G401 (cell line): ENCODE data around the gene SRSF9. TPM values are rescaled to one million over a fixed set of nuclear protein-coding genes. Genes with fewer than 3 reads are reported as not detected.

Experiments
- DNase-seq: peaks from one replicate; pipeline ENCODE4 v3.0.0-alpha.2; 2015; ENCODE audit warnings: low spot score
- in situ Hi-C: cut with HindIII; loops from 2 replicates; pipeline ENCODE4 v1.10.0; 2016; ENCODE audit warnings: low sequenced_read_pairs, mixed read lengths
- total RNA-seq: library from RNA; depleted of rRNA; stranded (reverse); fragments of >200 nt; shearing (Covaris generic); gene quantifications from 2 replicates; pipeline ENCODE4 v1.2.3, GENCODE V29; 2014

The SRSF9 gene
- total RNA-seq, 1 experiment from 2014 or later = 338 TPM

GRCh38 chr12:120485961-120486881 lies 16.7 kb upstream of the SRSF9 start:
- DNase-seq = no peak
- in situ Hi-C loops = no loop called here

- in situ Hi-C loops = no loop called here
- DNase-seq = no peak
Observed at GRCh38 chr12:120483621-120484020, 14.1 kb upstream of the SRSF9 start.

GRCh38 chr12:120481022-120481767 lies 11.6 kb upstream of the SRSF9 start:
- DNase-seq = no peak
- in situ Hi-C loops = no loop called here

- in situ Hi-C loops = no loop called here
Observed at GRCh38 chr12:120480211-120480610, 10.7 kb upstream of the SRSF9 start.

GRCh38 chr12:120479458-120479857 lies 9.9 kb upstream of the SRSF9 start:
- in situ Hi-C loops = no loop called here

More at GRCh38 chr12:120480211-120480610, 10.7 kb upstream of the SRSF9 start:
- no peak for DNase-seq

GRCh38 chr12:120475643-120476042 lies 6.1 kb upstream of the SRSF9 start:
- in situ Hi-C loops = no loop called here
- DNase-seq = no peak

More at GRCh38 chr12:120479458-120479857, 9.9 kb upstream of the SRSF9 start:
- no peak for DNase-seq

- in situ Hi-C loops = no loop called here
Observed at GRCh38 chr12:120474616-120474960, 5.0 kb upstream of the SRSF9 start.

GRCh38 chr12:120473807-120474615 lies 4.5 kb upstream of the SRSF9 start:
- in situ Hi-C loops = no loop called here

More at GRCh38 chr12:120474616-120474960, 5.0 kb upstream of the SRSF9 start:
- no peak for DNase-seq

GRCh38 chr12:120472521-120472920 lies 3.0 kb upstream of the SRSF9 start:
- no peak for DNase-seq
- in situ Hi-C loops = no loop called here

More at GRCh38 chr12:120473807-120474615, 4.5 kb upstream of the SRSF9 start:
- no peak for DNase-seq

GRCh38 chr12:120470150-120470784 lies 719 bp upstream of the SRSF9 start:
- DNase-seq = peak; percentile 43
- in situ Hi-C loops = no loop called here

- no peak for DNase-seq
- in situ Hi-C loops = no loop called here
Observed at GRCh38 chr12:120468821-120469449, 613 bp downstream of the SRSF9 start.

GRCh38 chr12:120468325-120468820 lies 1.2 kb downstream of the SRSF9 start:
- in situ Hi-C loops = no loop called here
- DNase-seq = peak; percentile 28

- DNase-seq = no peak
- in situ Hi-C loops = no loop called here
Observed at GRCh38 chr12:120467439-120467838, 2.1 kb downstream of the SRSF9 start.

GRCh38 chr12:120466560-120467315 lies 2.8 kb downstream of the SRSF9 start:
- in situ Hi-C loops = no loop called here
- DNase-seq = peak; percentile 61

- in situ Hi-C loops = no loop called here
- no peak for DNase-seq
Observed at GRCh38 chr12:120465756-120466155, 3.8 kb downstream of the SRSF9 start.

- no peak for DNase-seq
Observed at GRCh38 chr12:120463712-120464111, 5.8 kb downstream of the SRSF9 start.

GRCh38 chr12:120462099-120462640 lies 7.4 kb downstream of the SRSF9 start:
- DNase-seq = no peak
- in situ Hi-C loops = no loop called here

More at GRCh38 chr12:120463712-120464111, 5.8 kb downstream of the SRSF9 start:
- in situ Hi-C loops = no loop called here
